Skin epidermis (tissue), 12 donors: ENCODE results near the gene TEAD3.

ENCODE experiments used
- H3K27ac ChIP-seq, 21 experiments: fragments of 200-600 bp; sonication (generic) in 11 of 21; one replicate each; pipeline ENCODE4 v1.5.0; 2020; ENCODE audit warnings: mild to moderate bottlenecking in 3 of 21, inconsistent platforms in 2 of 21, moderate library complexity in 2 of 21
- H3K4me3 ChIP-seq, 7 experiments: fragments of 200-600 bp; sonication (generic) in 2 of 7; one replicate each; pipeline ENCODE4 v1.5.0; 2020; ENCODE audit warnings: inconsistent platforms in 2 of 7, mild to moderate bottlenecking in 2 of 7, moderate library complexity in 1 of 7

TEAD3 gene

GRCh38 chr6:35481226-35481625 lies 15.7 kb downstream of the TEAD3 start:
- H3K27ac ChIP-seq, result no peak overlapping the region
- H3K4me3 ChIP-seq, result no peak overlapping the region

DNA sequence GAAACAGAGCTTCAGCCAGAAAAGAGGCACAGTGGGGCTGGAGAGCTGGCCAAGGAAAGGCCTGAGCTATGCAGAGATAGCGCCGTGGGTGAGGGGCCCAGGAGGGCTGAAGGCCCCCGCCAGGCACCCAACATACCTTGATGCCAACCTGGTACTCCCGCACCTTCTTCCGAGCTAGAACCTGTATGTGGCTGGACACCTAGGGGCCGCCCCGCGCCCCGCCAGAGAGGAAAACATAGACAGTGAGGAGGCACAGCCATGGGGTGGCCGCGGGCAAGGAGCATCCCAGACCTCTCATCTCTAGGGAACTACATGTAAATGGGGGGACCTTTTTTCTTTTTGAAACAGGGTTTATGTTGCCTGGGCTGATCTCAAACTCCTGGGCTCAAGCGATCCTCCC lies 16.7 kb downstream of the TEAD3 start:
- H3K4me3 ChIP-seq, result no peak overlapping the region
- no peak overlapping the region for H3K27ac ChIP-seq

DNA sequence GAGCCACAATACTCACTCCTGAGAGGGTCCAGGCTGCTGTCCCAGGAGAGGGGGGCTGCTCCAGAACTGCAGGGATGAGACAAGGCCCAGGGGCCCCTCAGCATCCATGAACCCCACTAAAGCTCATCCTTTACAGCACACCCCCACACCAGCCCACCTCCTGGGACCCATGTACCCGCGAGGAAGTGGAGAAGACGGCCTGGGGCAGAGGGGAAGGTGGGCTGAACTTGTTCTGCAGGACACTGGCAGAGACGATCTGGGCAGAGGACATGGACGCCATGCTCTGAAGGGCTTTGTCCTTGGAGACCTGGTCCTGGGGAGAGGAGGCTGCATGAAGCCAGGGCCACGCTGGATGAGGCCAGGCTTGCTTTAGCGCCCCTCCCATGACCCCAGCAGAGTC lies 18.6 kb downstream of the TEAD3 start:
- H3K27ac ChIP-seq, result no peak overlapping the region
- no peak overlapping the region for H3K4me3 ChIP-seq

DNA sequence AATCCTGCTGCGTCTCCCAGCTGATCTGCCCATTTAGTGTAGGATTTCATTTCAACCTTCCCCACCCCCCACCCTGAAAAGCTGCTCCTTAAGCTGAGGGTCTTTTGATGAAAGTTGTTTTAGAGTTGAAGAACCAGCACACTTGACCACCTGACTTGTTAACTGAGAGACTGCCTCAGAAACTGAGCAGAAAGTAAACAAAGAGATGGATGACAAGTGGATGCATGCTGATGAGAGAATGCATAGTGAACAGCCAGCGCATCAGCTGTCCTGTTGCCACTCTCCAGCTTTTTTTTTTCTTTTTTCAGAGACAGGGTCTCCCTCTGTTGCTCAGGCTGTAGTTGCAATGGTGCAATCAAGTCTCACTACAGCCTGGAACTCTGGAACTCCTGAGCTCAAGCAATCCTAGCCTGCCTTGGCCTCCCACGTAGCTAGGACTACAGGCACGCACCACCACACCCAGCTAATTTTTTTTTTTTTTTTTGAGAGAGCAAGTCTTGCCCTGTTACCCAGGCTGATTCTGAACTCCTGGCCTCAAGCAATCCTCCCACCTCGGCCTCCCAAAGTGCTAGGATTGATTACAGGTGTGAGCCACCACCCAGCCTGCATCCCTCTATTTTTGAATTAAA lies 19.2 kb downstream of the TEAD3 start:
- no peak overlapping the region for H3K4me3 ChIP-seq
- no peak overlapping the region for H3K27ac ChIP-seq

GRCh38 chr6:35477028-35477427 lies 19.9 kb downstream of the TEAD3 start:
- Histone ChIP-seq H3K27ac (no peak overlapping the region), H3K4me3 (no peak overlapping the region)

DNA sequence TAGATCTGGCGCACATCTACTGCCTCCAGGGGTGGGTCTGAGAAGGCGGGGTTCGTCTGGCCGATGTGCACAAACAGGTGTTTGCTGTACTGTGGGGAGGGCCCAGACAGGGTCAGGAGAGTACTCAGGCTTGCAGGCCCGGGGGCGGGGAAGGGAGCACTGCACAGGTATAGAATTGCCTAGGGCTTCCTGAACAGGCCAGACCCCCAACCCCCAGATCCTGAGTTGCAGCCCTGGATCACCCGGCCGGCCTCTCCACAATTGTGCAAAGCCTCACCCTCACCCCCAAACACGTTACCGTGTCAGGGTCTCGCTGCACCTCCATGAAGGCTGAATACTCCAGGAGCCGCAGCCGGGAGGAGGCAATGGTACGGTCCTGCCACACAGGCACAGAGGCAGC lies 20.9 kb downstream of the TEAD3 start:
- H3K27ac ChIP-seq, result no peak overlapping the region
- H3K4me3 ChIP-seq, result no peak overlapping the region

- Histone ChIP-seq H3K27ac (no peak overlapping the region), H3K4me3 (no peak overlapping the region)
Measured at GRCh38 chr6:35475573-35475972, 21.3 kb downstream of the TEAD3 start.

DNA sequence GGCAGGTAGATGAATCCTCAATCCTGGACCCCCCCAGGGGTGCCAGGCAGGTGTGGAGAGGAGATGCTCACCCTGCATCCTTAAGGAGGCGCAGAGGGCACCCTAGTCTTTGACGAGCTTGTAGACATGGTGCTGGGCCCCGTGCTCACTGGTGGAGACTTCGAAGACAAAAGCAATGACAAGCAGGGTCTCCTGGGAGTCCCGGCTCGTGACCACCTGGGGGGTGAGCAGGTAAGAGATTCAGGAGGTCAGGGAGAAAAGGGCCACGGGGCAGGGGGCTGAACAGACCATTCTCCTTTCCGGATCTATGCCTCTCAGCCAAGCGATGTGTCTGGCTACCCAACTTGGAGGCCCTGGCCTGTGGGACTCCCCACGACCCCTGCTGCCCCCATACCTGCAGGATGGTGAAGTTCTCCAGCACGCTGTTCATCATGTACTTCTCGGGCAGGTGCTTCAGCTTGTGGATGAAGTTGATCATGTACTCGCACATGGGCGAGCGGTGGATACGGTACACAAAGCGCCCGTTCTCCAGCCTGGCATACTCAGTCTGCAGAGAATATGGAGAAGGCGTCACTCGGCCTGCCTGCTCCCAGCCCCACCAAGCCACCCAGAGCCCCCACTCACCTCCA lies 21.8 kb downstream of the TEAD3 start:
- Histone ChIP-seq H3K27ac (no peak overlapping the region), H3K4me3 (no peak overlapping the region)

- H3K4me3 ChIP-seq, result no peak overlapping the region
- H3K27ac ChIP-seq, result peak overlapping the region in 1 of 21 experiments; percentile 6
Measured at GRCh38 chr6:35474131-35474941, 22.5 kb downstream of the TEAD3 start.

DNA sequence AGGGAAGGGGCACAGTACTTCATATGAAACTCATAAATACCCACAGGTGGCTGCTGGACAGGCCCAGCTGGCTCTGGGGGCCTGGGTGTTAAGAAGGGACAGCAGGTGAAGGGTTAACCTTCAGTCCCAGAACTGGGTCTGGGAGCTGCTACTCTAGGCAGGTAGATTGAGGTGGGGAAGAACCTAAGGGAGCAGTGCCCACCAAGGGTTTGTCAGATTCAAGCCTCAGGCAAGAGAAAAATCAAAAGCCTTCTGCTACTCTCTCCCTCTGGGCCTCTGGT lies 23.1 kb downstream of the TEAD3 start:
- Histone ChIP-seq H3K27ac (peak overlapping the region in 1 of 21 experiments; percentile 6), H3K4me3 (no peak overlapping the region)

GRCh38 chr6:35473075-35473849 lies 23.6 kb downstream of the TEAD3 start:
- Histone ChIP-seq H3K4me3 (no peak overlapping the region), H3K27ac (peak overlapping the region in 1 of 21 experiments; percentile 6)

GRCh38 chr6:35471836-35472345 lies 25.0 kb downstream of the TEAD3 start:
- Histone ChIP-seq H3K4me3 (no peak overlapping the region), H3K27ac (peak overlapping the region in 5 of 21 experiments; percentile 14 to 47 (median 45))

- Histone ChIP-seq H3K27ac (peak overlapping the region in 9 of 21 experiments; percentile 11 to 97 (median 91)), H3K4me3 (peak overlapping the region in 4 of 7 experiments; percentile 57 to 88 (median 82))
Measured at GRCh38 chr6:35470663-35471120, 26.2 kb downstream of the TEAD3 start.

GRCh38 chr6:35469751-35470662 lies 26.9 kb downstream of the TEAD3 start:
- peak overlapping the region in 19 of 21 experiments; percentile 74 to 97 (median 93) for H3K27ac ChIP-seq
- peak overlapping the region; percentile 57 to 92 (median 85) for H3K4me3 ChIP-seq

GRCh38 chr6:35468980-35469750 lies 27.7 kb downstream of the TEAD3 start:
- Histone ChIP-seq H3K4me3 (peak overlapping the region; percentile 57 to 92 (median 85)), H3K27ac (peak overlapping the region; percentile 66 to 97 (median 92))

GRCh38 chr6:35468181-35468979 lies 28.5 kb downstream of the TEAD3 start, which contains the start of gene RPL10A:
RPL10A (plus strand) TSS chr6:35468401; CDS start chr6:35468435, 34 bp downstream.
- Histone ChIP-seq H3K4me3 (peak within 1 kb of the TSS; percentile 57 to 92 (median 85)), H3K27ac (peak within 1 kb of the TSS; percentile 66 to 97 (median 92))

DNA sequence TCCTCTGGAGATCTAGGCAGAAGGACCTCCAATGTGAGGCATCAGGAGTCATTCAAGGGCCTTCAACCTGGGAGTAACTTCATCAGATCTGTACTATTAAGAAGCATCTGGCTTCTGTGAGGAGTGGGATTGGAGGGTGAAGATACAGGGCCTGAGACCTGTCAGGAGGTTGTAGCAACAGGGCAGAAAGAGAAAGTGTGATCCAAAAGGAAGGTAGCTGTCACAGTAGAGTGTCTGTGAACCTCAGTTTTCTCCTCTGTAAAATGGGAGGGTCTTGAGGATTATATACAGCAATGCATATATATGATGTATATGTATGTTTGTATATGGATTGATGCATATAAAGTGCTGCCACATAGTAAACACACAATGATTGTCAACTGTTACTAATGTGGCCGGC lies 31.2 kb downstream of the TEAD3 start:
- Histone ChIP-seq H3K27ac (no peak overlapping the region), H3K4me3 (no peak overlapping the region)
